Activated CD8-positive, alpha-beta memory T cell treated with anti-CD3 and anti-CD28 coated beads for 36 hours (primary cell): Measurements from ENCODE around the gene INHBA. TPM values are rescaled to one million over a fixed set of nuclear protein-coding genes. Genes with fewer than 3 reads are reported as not detected.

Source experiments
- CTCF ChIA-PET: fragments of 350-600 bp; sonication (Branson Sonifier 250); formaldehyde crosslinking; loops from one replicate; lab custom pipeline; 2021; ENCODE audit warnings: antibody characterized with exemption; lab: Charles Lee
- POLR2A ChIA-PET: fragments of 350-600 bp; sonication (Branson Sonifier 250); formaldehyde crosslinking; loops from one replicate; lab custom pipeline; 2021; ENCODE audit warnings: antibody characterized with exemption; lab: Charles Lee
- total RNA-seq, 2 experiments: library from RNA; stranded (reverse); gene quantifications; one replicate each; pipeline ENCODE4 v1.2.3, GENCODE V29; 2021

Gene INHBA
- total RNA-seq, 2 experiments from 2014 or later, result 0.06 TPM; not detected in 1

DNA sequence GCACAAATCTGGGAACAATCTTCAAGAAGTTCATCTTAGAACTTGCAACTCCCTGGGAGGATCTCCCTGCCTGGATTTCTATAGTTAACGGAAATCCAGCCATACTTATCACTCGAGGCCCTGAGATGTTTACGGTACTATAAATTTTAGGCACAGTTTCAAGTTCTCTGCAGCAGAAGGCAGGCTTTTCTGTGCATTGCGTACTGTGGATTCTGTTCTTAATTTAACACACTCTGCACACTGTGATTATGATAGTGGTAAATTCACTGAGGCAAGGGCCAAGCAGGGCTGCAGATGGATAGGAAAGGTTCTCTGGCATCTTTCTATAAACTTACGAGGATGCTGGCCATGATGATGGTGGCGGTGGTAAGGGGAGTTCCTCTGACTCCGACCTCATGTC, 10.6 kb downstream of the INHBA start:
- CTCF ChIA-PET, result no interaction called here

DNA sequence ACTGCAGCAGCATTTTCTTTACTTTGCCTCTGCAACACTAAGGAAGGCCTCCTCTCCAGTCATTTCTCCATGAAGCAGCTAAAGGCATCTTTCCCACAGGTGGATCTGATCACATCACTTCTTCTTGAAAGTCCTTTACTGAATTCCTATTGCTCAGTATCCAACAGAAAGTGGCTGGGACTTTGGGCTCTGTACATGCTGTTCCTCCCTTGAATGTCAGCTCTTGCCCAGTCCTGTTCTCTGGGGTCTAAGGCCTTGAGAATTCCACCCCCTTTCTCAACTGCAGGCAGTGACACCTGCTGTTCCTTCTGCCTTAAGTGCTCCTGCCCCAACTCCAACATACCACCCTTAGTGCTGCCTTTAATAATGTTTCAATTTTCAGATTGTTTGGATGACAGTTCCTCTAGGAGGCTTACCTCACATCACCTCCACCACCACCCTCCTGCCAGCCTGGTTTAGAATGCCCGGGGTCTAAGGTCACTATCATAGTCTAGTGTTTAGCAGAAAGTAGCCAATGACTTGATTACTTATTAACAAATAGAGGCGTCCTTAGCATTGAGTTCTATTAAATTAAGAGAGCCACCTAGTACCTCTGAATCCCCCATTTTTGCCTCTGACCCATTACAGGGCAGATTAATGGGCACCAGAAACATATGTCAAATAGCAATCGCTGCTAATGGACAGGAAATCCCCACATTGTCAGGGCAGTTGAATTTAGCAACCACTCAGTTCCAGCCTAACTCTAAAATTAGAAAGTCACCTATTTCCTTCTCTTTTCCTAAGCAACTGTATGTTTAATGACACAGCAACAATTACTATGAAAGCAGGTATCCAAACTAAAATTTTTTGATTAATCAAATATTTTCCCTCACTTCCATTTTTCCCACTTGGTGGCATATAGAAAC, 11.4 kb downstream of the INHBA start:
- CTCF ChIA-PET, result no interaction called here
- POLR2A ChIA-PET, result no interaction called here

More for the DNA sequence above, 10.6 kb downstream of the INHBA start:
- POLR2A ChIA-PET, result no interaction called here

DNA sequence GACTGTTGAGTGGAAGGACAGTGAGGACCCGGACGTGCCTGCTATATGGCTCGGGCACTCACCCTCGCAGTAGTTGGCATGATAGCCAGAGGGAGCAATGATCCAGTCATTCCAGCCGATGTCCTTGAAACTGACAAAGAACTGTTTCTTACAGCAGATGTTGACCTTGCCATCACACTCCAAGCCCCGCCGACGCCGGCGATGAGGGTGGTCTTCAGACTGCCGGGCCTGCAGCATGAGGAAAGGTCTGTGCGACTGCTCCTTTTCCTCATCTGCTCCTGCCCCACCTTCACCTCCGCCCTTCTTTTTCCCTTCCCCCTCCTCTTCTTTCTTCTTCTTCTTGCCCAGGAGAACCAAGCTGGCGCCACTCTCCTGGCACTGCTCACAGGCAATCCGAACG, 13.1 kb downstream of the INHBA start:
- ChIA-PET CTCF (no interaction called here), POLR2A (no interaction called here)

DNA sequence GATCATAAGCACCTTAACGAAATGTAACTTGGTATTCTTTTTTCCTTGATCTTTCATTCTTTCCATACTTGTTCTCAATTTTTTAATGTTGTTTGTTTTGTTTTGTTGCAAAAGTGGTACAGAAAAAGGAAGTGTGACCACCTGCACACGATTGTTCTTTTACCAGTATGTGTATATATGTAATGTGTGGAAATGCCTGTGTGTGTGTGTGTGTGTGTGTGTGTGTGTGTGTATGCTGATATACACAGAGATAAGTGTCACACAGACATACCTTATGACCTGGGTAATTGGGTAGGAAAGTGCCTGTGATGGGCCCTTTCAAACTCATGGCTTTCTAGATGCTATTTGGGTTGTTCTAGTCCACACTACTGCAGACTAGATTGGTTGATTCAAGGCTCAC, 14.0 kb downstream of the INHBA start:
- ChIA-PET POLR2A (no interaction called here), CTCF (no interaction called here)

DNA sequence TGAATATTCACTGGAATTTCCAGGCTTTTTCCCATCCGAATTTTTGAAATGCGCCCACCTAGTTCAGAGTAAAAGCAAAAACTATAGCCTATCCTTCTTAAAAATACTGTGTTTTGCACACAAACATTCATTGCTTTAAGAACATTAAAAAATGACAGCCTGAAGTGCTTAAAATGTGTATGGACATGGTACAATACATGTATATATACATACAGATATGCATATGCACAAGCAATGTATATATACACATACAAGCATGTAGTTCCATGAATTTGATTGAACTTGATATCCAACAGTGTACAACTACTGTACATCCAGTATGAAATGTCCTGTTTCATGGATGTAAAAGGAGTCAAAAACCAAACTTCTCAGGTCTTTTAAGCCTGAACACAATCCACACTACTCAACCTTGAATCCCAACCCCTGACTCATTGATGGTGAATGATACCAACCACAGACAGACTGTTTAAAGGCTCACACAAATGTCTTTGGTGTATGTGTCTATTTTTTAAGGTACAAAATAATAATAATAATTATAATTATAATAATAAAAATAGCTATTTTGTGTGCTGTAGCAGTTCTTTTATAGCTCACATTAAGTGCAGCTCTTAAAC, 14.8 kb downstream of the INHBA start:
- CTCF ChIA-PET, result no interaction called here
- POLR2A ChIA-PET, result no interaction called here

DNA sequence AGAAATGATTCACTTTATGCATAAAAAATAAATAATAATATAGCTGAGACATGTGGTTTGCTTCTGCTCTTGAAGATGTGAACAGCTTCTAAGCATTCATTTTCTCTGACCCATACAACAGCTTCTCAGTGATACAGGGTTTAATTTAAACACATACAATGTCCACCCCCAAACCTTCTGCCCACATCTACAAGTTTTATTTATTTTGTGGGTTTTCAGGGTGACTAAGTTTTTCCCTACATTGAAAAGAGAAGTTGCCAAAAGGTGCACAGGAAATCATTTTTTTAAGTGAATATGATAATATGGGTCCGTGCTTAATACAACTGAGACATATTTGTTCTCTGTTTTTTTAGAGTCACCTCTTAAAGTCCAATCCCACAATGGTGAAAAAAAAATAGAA, 17.2 kb downstream of the INHBA start:
- CTCF ChIA-PET, result no interaction called here
- POLR2A ChIA-PET, result no interaction called here

DNA sequence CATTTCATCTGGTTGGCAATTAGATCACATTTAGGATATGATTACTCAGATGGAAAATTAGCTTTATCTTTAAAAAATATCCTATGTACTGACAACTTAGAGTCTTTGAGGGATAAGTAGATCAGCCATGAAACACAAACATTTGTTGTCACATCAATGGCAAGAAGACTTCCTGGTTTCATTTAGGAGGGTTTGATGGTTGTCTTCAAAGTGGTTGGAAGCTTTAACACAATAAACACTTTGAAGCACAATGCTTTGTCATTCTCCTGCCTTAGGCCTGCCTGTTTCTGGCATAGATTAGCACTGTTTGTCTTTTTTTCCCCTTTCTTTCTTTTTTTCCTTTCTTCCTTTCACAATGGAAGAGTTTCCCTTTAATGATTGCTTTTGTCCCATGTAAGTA, 20.5 kb downstream of the INHBA start:
- POLR2A ChIA-PET, result no interaction called here
- CTCF ChIA-PET, result no interaction called here

DNA sequence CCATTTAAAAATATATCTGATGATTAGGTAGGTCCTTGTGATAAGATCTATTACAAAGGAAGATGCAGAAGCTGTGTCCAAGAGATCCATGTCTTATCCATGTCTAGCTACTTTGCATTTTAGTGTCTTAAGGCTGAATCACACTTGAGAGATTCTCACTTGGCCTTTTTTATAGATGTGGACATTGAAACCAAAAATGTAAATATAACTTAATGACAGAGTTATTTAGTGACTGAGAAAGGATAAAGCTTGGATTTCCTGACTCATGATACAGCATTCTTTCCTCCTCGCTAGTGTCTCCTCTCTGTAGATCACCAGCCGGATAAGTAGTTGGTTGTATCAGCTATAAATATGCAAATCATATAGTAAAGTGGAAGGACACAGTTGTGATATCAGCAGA, 23.3 kb downstream of the INHBA start:
- CTCF ChIA-PET, result no interaction called here
- POLR2A ChIA-PET, result no interaction called here

DNA sequence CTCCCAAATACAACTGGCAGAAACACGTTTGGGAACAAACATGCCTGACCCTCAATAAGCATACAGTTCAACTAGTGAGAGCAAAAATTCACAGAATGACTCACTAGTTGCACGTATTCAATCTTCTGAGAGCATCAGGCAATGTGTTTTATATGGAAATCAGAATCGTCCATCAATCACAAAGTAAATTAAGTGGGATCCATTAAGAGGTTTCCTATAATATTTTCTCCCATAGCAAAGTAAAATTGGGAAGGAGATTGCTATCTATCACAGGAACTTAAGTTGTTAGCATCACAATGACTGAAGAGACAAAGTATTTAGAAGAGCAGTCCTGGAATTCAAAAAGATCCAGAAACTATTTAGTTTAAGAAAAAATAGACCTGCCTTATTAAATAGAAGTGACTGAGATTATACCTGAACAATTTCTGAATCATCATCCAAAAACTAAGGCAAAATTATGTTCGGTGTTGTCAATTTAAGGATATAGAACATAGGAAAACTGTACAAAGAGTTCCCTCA, 28.3 kb downstream of the INHBA start:
- CTCF ChIA-PET, result no interaction called here
- POLR2A ChIA-PET, result no interaction called here

DNA sequence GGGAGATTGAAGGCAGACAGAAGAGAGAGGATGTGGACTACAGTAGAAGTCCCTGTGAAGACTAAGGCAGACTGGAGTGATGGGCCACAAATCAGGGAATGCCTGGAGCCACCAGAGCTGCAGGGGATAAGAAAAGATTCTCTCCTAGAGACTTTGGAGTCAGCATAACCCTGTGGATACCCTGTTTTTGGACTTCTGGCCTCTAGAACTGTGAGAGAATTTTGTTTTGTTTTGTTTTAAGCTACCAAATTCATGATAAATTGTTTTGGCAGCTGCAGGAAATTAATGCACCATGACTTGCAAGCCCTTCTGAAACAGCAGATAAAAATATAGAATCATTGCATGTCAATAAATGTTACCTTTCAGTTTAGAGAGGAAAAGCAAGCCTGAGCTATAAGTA, 41.3 kb downstream of the INHBA start:
- CTCF ChIA-PET, result interaction anchor here (0.6 kb wide), 1 partner anchor 16 kb away, joined by 3 read pairs; no protein-coding TSS in a partner anchor
- POLR2A ChIA-PET, result no interaction called here

DNA sequence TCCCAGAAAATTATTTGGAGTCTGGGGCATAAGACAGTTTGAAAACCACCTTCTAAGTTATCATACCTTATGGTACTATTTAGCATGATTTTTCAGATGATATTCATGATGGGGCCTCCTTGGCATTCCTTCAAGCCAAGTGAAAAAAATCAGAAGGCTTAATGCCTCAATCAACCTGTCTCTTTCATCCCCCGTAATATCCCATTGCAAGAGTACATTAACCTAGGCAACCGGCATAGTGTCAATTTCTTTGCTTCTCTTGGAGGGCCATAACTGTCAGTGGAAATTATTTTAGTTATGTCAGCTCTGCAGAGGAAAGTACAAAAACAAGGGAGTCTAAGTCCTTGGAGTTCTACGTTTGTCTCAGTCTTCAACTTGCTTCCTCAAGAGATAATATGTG, 43.4 kb downstream of the INHBA start:
- ChIA-PET POLR2A (no interaction called here), CTCF (no interaction called here)

DNA sequence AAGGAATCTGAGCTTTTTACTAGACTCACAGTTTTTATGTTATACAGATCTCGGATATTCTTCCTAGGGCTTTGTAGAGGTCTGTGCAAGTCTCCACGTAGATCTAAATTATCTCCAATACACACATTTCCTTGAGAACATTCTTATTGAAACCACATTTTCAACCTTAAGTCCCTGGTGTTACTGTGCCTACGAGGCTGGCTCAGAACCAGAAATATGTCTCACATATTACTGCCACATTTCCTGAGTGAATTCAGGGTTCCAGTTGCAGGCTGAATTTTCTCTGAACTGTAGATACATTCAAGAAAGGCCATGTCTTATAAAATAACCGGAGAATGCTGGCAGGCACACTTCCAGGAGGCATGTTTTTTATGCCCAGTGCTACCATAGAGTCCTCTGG, 46.5 kb downstream of the INHBA start:
- POLR2A ChIA-PET, result no interaction called here

DNA sequence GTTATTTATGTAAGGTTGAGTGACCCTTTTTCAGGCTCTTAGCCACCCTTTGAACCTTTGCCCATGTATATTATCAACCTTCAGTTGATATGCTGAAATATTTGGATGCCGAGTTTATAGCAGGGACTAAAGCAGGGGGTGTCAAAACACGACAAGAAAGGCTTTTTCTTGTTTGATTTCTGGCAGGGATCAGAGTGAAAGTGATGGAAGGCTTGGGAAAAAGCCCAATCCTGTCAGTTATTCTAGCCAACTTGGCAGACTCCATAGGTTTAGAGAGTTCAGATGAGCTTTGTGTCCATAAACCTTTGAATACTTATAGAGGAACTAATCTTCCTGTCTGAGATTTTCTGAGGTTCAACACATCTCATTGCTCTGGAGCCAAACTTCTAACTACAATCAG, 47.5 kb downstream of the INHBA start:
- CTCF ChIA-PET, result no interaction called here
- POLR2A ChIA-PET, result no interaction called here

More for the DNA sequence above, 46.5 kb downstream of the INHBA start:
- CTCF ChIA-PET, result no interaction called here

DNA sequence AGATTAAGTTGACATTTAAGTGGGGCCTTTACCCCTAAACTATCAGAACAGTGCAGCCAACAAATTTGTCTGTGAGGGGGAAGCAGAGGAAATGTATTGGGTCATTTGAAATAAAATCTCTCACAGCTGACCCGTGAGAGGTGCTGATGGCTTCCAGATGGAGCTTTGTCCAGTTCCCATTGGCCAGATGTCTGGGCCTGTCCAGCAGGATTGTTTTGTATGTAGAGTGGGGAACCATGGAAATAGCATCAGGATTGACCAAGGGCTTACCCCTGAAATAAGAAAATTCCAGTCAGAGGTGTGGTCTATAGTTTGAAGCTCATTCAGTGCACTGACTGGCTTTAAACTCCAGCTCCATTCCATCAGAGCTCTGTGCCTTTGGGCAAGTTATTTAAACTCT, 50.6 kb downstream of the INHBA start:
- ChIA-PET POLR2A (no interaction called here), CTCF (no interaction called here)

DNA sequence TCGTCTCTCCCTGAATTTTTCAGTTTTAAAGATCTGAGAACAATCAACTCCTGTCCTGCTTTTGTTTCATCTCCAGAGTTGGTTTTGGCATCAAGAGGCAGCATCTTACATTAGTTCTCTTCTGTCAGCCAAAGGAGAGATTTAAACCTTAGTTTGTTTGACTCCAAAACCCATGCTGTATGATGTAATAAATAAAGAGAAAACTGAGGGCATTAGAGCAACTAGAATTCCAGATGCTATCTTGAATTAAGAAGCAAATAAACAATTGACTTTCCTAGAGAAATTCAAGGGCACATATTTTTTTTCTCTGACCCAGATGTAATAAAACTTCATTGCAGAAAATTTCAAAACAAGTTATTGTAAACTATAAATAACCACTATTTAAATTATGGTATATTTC, 54.4 kb downstream of the INHBA start:
- POLR2A ChIA-PET, result no interaction called here
- CTCF ChIA-PET, result no interaction called here

DNA sequence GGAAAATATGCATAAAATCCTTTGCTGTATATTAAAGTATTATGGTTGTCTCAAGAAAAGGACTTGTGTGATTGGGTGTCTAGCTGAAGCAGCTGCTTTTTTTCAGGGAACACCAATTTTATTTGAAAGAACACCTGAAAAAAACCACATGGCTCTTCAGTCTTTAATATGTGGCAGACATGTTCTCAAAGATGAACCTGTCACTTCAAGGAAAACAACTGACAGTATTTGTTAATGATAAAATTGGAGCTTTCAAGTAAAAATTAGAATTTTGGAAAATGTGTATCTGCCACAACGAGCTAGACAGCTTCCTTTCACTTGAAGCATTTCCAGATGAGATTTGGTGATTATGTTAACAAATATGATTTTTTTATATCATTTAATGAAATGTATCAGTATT, 59.3 kb downstream of the INHBA start:
- ChIA-PET CTCF (no interaction called here), POLR2A (no interaction called here)

DNA sequence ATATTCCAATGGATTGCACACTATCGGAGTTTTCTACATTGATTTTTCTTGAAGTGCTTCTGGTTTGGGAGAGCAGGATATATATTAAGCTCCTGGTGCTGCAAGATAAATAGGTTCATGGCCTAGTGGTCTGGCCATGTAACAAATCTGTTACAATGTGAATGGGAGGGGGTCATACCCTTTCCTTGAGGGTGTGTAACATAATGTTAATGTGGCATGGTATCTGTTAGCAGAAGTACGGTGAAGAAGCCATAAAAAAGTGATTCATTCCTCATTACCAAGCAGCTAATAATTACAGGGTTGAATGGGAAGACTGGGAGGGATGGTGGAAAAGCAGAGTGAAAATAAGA, 61.2 kb downstream of the INHBA start:
- ChIA-PET POLR2A (no interaction called here), CTCF (no interaction called here)

DNA sequence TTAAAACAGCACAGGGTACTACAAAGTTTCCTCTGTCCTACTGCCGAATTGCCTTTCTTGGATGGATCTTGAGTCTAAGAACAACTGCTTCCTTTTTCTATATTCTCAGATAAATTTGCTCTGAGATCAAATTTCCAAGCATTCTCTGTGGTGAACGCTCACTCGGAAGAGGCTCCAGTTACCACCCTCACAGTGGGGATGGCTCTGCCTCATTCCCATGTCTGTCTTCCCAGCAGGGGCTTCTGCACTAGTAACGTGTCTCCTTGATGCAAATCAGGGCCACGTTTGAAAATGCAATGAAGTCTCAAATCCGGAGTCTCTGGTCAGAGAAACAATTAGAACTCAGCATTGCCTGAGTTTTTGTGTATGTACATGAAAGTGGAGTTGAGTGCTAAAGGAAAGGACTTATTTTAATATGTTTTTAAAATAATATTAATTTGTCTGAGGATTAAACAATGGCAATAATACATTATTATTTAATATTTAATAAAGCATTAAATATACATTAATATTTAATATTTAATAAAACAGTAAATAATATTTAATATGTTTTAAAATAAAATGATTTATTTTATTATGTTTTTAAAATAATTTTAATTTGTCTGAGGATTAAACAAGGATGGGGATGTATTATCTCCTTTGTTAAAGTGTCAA, 61.8 kb downstream of the INHBA start:
- POLR2A ChIA-PET, result no interaction called here
- CTCF ChIA-PET, result no interaction called here

DNA sequence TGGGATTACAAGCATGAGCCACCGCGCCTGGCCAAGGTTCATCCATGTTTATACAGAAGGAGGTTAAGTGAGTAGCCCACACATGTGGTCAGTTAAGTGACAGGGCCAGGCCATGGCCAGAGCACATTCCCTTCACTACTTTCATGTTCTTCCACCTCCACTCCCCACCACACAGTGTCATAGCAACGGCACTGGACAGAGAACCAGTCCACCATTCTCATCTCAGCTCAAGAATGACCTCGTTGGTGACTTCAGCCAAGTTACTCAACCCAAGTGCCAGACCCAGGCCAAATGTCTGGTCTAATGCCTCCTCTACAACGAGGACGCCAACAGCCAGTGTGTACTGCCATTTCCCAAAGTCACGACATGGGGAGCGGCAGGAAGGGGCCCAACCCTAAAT, 62.4 kb downstream of the INHBA start:
- ChIA-PET CTCF (no interaction called here), POLR2A (no interaction called here)

DNA sequence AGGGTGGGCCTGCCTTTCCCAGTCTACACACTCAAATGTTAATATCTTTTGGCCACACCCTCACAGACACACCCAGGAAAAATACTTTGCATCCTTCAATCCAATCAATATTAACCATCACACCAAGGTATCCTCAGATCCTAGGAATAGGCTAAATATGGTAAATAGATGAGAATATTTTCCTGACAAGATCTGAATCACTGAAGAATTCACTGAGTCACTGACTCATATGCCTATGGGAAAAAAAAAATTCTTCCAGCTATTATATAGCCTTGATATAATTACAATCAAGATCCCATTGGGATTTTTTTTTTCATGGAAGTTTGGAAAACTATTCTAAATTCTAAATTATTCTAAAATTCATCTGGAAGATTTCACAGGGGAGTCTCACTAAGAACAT, 65.8 kb downstream of the INHBA start:
- CTCF ChIA-PET, result no interaction called here
- POLR2A ChIA-PET, result no interaction called here
